Prostate gland (tissue), 2 donors: ENCODE data around the gene TFF3. TPM values are rescaled to one million over a fixed set of nuclear protein-coding genes. Genes with fewer than 3 reads are reported as not detected.

ENCODE experiments used
- DNase-seq: peaks from one replicate; pipeline ENCODE4 v3.0.0-alpha.2; 2019; ENCODE audit warnings: low spot score
- H3K27ac ChIP-seq, 2 donors: fragments of 200-600 bp; sonication (generic); 2 replicates each; pipeline ENCODE4 v1.5.1; 2017 to 2019
- H3K27me3 ChIP-seq: fragments of 200-600 bp; sonication (generic); replicated peaks from 2 replicates; pipeline ENCODE4 v1.5.1; 2019; ENCODE audit not compliant: insufficient read depth
- H3K36me3 ChIP-seq, 2 donors: fragments of 200-600 bp; sonication (generic); 1 replicate in 1 of 2; 2 replicates in 1 of 2; pipeline versions ENCODE4 v1.5.1 to v1.8.1; 2017 to 2019
- H3K4me1 ChIP-seq: fragments of 200-600 bp; sonication (generic); replicated peaks from 2 replicates; pipeline ENCODE4 v1.5.1; 2019
- H3K4me3 ChIP-seq, 2 donors: fragments of 200-600 bp; sonication (generic); 2 replicates each; pipeline ENCODE4 v1.5.1; 2017 to 2019
- H3K9me3 ChIP-seq: fragments of 200-600 bp; sonication (generic); 2 replicates; pipeline ENCODE4 v1.5.1; 2017
- POLR2A ChIP-seq: fragments of 450-650 bp; IDR thresholded peaks from one replicate; pipeline ENCODE4 v1.6.1; 2016; ENCODE audit warnings: antibody characterized with exemption, mild to moderate bottlenecking
- POLR2AphosphoS5 ChIP-seq: sonication (generic); formaldehyde crosslinking; IDR thresholded peaks from one replicate; pipeline ENCODE4 v1.6.1; 2017; ENCODE audit warnings: antibody characterized with exemption
- WGBS: methylation state at CpG from one replicate; pipeline ENCODE4 v1.1.5; 2018; 5-methylcytosine and 5-hydroxymethylcytosine counted together
- intact Hi-C: fragments of 100-400 bp; cut with DNase I; formaldehyde crosslinking; loops from one replicate; pipeline ENCODE4 v1.14.2; 2022
- total RNA-seq, 2 donors: library from RNA; depleted of rRNA; stranded (reverse); fragments of >200 nt; gene quantifications; one replicate each; pipeline ENCODE4 v1.1.0, GENCODE V29; 2016
- TF ChIP-seq, protein P1 (sequence below), 4 experiments: fragments of 200-600 bp in 2 of 4; fragments of 450-650 bp in 2 of 4; sonication (generic) in 2 of 4; IDR thresholded peaks; 1 replicate in 3 of 4; 2 replicates in 1 of 4; pipeline ENCODE4 v1.5.1; 2016 to 2019; ENCODE audit warnings: antibody characterized with exemption in 4 of 4, mild to moderate bottlenecking in 2 of 4, moderate library complexity in 2 of 4

The TFF3 gene
- total RNA-seq, 2 donors from 2014 or later = 30.6 to 49.8 TPM

DNA sequence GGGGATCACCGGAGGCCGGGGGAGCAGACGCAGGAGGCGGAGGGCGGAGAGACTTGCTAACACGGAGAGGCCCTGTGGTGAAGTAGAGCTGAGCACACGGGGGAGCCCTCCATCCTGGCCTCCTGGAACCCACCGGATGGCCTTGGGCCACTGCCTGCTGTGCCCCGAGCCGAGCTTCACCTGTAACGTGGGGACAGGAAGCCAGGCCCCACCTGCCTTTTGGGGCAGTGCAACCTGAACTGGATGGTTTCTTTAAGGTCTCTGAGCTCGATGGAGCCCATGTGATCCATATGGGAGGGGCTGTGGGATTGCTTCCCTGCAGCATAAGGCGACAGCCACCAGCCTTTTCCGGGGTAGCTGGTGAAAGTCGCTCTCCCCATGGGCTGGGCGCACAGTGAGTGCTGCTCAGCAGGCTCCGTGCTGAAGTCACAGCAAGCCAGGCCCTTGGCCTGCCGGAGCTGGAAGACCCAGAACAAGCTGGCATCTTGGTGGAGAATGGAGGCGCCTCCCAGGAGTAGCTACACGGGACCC, 35.8 kb downstream of the TFF3 start:
- intact Hi-C loops = no loop called here
- H3K4me3 ChIP-seq = no peak overlapping the region
- no peak for DNase-seq
- TF ChIP-seq, protein P1, sequence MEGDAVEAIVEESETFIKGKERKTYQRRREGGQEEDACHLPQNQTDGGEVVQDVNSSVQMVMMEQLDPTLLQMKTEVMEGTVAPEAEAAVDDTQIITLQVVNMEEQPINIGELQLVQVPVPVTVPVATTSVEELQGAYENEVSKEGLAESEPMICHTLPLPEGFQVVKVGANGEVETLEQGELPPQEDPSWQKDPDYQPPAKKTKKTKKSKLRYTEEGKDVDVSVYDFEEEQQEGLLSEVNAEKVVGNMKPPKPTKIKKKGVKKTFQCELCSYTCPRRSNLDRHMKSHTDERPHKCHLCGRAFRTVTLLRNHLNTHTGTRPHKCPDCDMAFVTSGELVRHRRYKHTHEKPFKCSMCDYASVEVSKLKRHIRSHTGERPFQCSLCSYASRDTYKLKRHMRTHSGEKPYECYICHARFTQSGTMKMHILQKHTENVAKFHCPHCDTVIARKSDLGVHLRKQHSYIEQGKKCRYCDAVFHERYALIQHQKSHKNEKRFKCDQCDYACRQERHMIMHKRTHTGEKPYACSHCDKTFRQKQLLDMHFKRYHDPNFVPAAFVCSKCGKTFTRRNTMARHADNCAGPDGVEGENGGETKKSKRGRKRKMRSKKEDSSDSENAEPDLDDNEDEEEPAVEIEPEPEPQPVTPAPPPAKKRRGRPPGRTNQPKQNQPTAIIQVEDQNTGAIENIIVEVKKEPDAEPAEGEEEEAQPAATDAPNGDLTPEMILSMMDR (IDR thresholded peaks at IDR 0.05) = no peak
- TF ChIP-seq POLR2AphosphoS5 = no peak
- no peak for TF ChIP-seq POLR2A
- no peaks in the 10 kb centered on the region for H3K9me3 ChIP-seq
- WGBS = 90% methylated on average over 20 of the region's 20 CpGs
- no peaks in the 10 kb centered on the region for H3K4me1 ChIP-seq
- H3K27me3 ChIP-seq = no peaks in the 10 kb centered on the region
- no peaks in the 10 kb centered on the region for H3K36me3 ChIP-seq
- no peak overlapping the region for H3K27ac ChIP-seq

DNA sequence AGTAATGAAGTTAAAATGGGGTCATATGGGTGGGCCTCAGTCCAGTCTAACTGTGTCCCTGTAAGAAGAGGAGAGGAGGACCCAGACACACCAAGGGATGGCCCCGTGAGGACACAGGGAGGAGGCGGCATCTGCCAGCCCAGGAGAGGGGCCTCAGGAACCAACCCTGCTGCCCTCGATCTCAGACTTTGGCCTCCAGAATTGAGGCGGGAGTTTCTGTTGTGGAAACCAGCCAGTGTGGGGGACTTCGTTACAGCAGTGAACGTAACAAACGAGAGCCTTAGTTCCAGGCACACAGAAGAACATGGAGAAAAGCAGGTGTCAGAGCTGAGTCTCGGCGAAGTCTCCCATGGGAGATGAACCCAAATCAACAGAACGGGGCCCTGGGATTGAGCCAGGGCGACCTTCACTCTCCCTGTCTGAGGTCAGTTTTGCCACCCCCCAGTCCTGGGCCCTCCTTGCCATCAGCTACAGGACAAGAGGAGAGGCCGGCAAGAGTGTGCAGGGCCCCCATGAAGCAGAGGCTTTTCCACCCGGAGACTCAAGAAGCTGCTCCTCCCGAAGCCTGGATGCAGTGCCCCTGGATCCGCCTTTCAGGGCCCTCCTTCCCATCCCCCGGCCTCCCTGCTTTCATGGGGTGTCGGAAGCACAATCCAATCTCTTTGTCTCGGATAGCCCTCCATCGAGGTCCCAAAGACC, 36.6 kb downstream of the TFF3 start:
- no peaks in the 10 kb centered on the region for H3K27me3 ChIP-seq
- H3K27ac ChIP-seq = no peak overlapping the region
- H3K4me1 ChIP-seq = no peaks in the 10 kb centered on the region
- H3K9me3 ChIP-seq = no peaks in the 10 kb centered on the region
- no peak overlapping the region for H3K4me3 ChIP-seq
- 93% methylated on average over 19 of the region's 19 CpGs for WGBS
- no peaks in the 10 kb centered on the region for H3K36me3 ChIP-seq
- TF ChIP-seq POLR2A (no peak), POLR2AphosphoS5 (no peak)
- TF ChIP-seq, protein P1 (IDR thresholded peaks at IDR 0.05) = no peak
- intact Hi-C loops = no loop called here
- no peak for DNase-seq

DNA sequence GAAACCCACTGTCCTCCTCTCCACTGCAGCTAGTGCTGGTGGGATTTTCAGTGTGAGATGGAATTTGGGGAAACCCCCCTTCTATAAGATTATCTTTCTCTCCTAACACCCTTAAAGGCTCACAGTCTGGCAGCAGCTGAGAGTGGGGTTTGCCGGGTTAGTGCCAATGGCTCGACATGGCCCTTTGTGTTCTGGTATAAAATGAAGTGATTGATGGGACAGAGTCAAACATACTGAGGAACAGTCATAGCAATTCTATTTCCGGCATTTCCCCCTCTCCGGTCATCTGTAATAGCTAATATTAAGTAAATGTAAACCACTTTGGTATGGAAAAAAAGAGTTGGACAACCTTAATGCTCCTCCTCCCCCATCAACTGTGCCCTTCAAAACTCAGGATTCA, 37.6 kb downstream of the TFF3 start:
- no peaks in the 10 kb centered on the region for H3K36me3 ChIP-seq
- intact Hi-C loops = no loop called here
- no peak overlapping the region for H3K27ac ChIP-seq

DNA sequence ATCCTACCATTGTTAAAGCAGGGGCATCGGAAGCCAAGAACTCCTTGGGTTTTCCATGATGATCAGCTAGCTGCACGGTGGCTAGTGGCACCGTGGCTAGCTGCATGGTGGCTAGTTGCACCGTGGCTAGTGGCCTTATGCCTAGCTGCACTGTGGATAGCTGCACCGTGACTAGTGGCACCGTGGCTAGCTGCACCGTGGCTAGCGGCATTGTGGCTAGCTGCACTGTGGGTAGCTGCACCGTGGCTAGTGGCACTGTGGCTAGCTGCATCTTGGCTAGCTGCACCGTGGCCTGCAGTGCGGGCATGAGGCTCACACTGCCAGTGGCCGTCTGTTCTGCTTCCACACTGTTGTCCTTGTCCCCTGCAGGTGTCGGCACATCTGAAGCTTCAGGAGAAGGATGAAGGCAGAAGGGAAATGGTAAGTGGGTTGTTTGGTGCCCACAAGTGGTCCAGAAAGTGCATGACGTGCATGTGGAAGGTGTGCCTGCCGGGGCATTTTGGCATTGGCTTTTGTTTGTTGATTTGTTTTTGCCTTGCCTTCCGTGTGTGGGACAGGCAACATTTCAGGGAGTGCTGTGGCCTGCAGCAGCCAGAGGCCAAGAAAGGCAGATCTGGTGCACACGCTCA, 38.6 kb downstream of the TFF3 start:
- H3K4me3 ChIP-seq = no peak overlapping the region
- no peak for DNase-seq
- H3K27me3 ChIP-seq = no peaks in the 10 kb centered on the region
- H3K4me1 ChIP-seq = no peaks in the 10 kb centered on the region
- H3K9me3 ChIP-seq = no peaks in the 10 kb centered on the region
- no peak overlapping the region for H3K27ac ChIP-seq
- H3K36me3 ChIP-seq = no peaks in the 10 kb centered on the region
- no peak for TF ChIP-seq POLR2A
- WGBS = 80% methylated on average over 17 of the region's 17 CpGs
- intact Hi-C loops = no loop called here

More for the DNA sequence above, 37.6 kb downstream of the TFF3 start:
- Histone ChIP-seq H3K4me3 (no peak overlapping the region), H3K9me3 (no peaks in the 10 kb centered on the region), H3K27me3 (no peaks in the 10 kb centered on the region), H3K4me1 (no peaks in the 10 kb centered on the region)
- 68% methylated on average over 4 of the region's 4 CpGs for whole genome bisulfite sequencing
- DNase-seq = no peak
- TF ChIP-seq POLR2A = no peak
- TF ChIP-seq, protein P1 (IDR thresholded peaks at IDR 0.05) = no peak
- no peak for TF ChIP-seq POLR2AphosphoS5

DNA sequence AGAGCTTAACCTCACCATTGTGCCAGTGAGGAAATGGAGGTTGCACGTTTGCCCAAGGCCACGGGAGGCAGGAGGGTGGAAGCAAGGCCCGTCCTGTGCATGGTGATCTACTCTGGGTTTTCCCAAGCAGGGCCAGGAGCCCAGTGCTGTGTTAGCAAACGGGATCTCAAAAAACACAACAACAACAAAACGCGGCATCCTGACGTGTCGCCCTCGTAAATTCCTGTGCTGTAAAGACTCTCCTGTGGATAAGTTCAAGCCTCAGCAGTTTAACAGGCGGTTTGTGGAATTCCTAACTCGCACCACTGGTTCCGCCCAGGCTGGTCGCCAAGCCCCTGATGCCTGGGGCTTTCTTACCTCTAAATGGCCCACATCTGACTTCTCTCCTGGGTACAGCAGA, 39.1 kb downstream of the TFF3 start:
- DNase-seq = peak; percentile 57
- H3K27ac ChIP-seq = no peak overlapping the region
- no peak overlapping the region for H3K4me3 ChIP-seq
- H3K36me3 ChIP-seq = no peaks in the 10 kb centered on the region
- TF ChIP-seq POLR2AphosphoS5 (peak; percentile 58), POLR2A (no peak)
- TF ChIP-seq, protein P1 (IDR thresholded peaks at IDR 0.05) = no peak
- no peaks in the 10 kb centered on the region for H3K27me3 ChIP-seq
- H3K4me1 ChIP-seq = no peaks in the 10 kb centered on the region
- intact Hi-C loops = no loop called here
- 35% methylated on average over 13 of the region's 13 CpGs for WGBS
- no peaks in the 10 kb centered on the region for H3K9me3 ChIP-seq
